Adrenal gland (tissue), 12 donors: ENCODE measurements around the gene CELA1. TPM values are rescaled to one million over a fixed set of nuclear protein-coding genes. Genes with fewer than 3 reads are reported as not detected.
A peak's percentile ranks its signal among the peaks of the same experiment; 100 is the strongest.

Experiments
- DNase-seq, 7 donors: peaks; one replicate each; pipeline ENCODE4 v3.0.0-alpha.2; 2019 to 2020
- H3K27ac ChIP-seq, 5 donors: fragments of 200-600 bp; sonication (generic) in 4 of 5; 1 replicate in 3 of 5; 2 replicates in 2 of 5; pipeline versions ENCODE4 v1.5.1 to v1.8.0; 2016 to 2020; ENCODE audit warnings: mild to moderate bottlenecking in 1 of 5
- H3K27me3 ChIP-seq: fragments of 200-600 bp; 2 replicates; pipeline ENCODE4 v1.8.0; 2021
- H3K36me3 ChIP-seq, 2 donors: fragments of 200-600 bp; replicated peaks in 1 of 2; 1 replicate in 1 of 2; 2 replicates in 1 of 2; pipeline versions ENCODE4 v1.5.1 to v1.8.0; 2018 to 2022
- H3K4me1 ChIP-seq, 2 donors: fragments of 200-600 bp; replicated peaks in 1 of 2; 1 replicate in 1 of 2; 2 replicates in 1 of 2; pipeline versions ENCODE4 v1.5.1 to v1.8.0; 2018 to 2021
- H3K4me3 ChIP-seq, 4 donors: fragments of 200-600 bp; sonication (generic) in 3 of 4; one replicate each; pipeline ENCODE4 v1.5.1; 2016 to 2018
- H3K9me3 ChIP-seq, 3 donors: fragments of 200-600 bp; sonication (generic) in 1 of 3; replicated peaks in 1 of 3; 1 replicate in 2 of 3; 2 replicates in 1 of 3; pipeline versions ENCODE4 v1.5.1 to v1.8.0; 2016 to 2021
- POLR2A ChIP-seq, 2 donors: fragments of 450-650 bp; IDR thresholded peaks; one replicate each; pipeline ENCODE4 v1.6.1; 2017; ENCODE audit warnings: antibody characterized with exemption in 2 of 2, mild to moderate bottlenecking in 2 of 2, moderate library complexity in 1 of 2
- WGBS, 4 donors: extraction: QIAGEN DNeasy Blood & Tissue Kit in 2 of 4; methylation state at CpG; one replicate each; pipeline versions ENCODE4 v1.1.5 to v1.1.7; 2013 to 2017; 5-methylcytosine and 5-hydroxymethylcytosine counted together
- intact Hi-C, 2 donors: fragments of 100-400 bp; cut with DNase I; formaldehyde crosslinking; loops; one replicate each; pipeline versions ENCODE4 v1.14.1 to v1.15.0; 2022 to 2023
- polyA plus RNA-seq, 3 donors: library from polyadenylated mRNA; stranded (reverse); fragments of 200-250 nt in 2 of 3; fragments of 350-450 nt in 1 of 3; fragmentation: Illumina TruSeq in 1 of 3; extraction: RNeasy Lipid Tissue Mini Kit (QIAGEN cat#74804) in 1 of 3; gene quantifications; one replicate each; pipeline ENCODE4 v1.2.3, GENCODE V29; 2013 to 2014
- total RNA-seq, 9 donors: library from RNA; depleted of rRNA in 4 of 9; stranded (reverse); fragments of >200 nt in 4 of 9; fragments of 120-200 nt in 1 of 9; fragmentation: NEBNext Ultra II Directional in 1 of 9; extraction: Animal tissue kit (Norgen Biotek cat#: 25700) in 1 of 9; gene quantifications; one replicate each; pipeline versions ENCODE4 v1.1.0 to v1.2.4, GENCODE V29; 2013 to 2023
- TF ChIP-seq, protein P1 (sequence below), 6 experiments: fragments of 450-650 bp in 4 of 6; fragments of 200-600 bp in 2 of 6; sonication (generic) in 1 of 6; IDR thresholded peaks; 1 replicate in 5 of 6; 2 replicates in 1 of 6; pipeline versions ENCODE4 v1.5.1 to v1.8.0; 2016 to 2021; ENCODE audit warnings: antibody characterized with exemption in 6 of 6, mild to moderate bottlenecking in 2 of 6, moderate library complexity in 1 of 6
- donor health status: healthy with polysubstance abuse.
- donor health status: Bipolar disorder and iron deficiency.
- donor health status: DM: yes; HTN: yes; CAD: no.
- donor health status: DM: no; HTN: no; CAD: no.
- donor health status: DM: no; HTN: no; CAD: no.
- donor health status: DM: yes; HTN: yes; CAD: no.

CELA1 gene
- total and polyA plus RNA-seq, 12 donors: 0.11 to 9.4 (median 1.1) TPM; not detected in 1

DNA sequence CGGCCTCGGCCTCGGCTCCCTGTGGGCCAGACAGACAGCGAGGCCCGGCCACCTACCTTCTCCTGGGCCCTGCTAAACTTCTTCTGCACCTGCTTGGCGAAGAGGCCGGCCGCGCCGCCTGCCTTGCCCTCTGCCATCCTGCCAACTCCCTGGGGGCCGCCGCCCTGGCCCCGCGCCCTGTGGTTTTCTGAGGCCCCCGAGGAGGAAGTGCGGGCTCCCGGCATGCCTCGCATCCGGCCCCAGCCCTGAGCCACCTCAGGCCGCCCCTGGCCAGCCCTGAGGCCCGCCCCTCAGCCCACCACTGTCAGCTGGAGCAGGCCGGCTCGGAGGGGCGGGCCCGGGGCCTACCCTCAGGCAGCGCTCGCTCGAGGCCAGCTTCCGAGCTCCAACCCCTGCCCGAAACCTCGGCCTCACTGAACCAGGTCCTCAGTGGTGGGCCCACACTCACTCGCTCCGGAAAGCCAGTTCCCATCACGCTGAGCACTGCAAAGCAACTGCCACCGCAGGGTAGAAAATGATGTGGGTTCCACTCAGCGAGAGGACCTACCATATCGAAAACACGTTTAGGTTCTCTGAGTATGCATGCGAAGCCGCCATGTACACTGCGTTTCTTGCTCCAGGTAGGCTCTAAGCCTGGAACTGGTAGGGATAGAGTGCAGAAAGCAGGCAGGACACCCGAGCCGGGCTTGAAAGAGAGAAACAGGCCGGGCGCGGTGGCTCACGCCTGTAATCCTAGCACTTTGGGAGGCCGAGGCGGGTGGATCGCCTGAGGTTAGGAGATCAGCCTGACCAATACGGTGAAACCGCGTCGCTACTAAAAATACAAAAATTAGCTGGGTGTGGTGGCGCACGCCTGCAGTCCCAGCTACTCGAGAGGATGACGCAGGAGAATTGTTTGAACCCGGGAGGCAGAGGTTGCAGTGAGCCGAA, 22.2 kb downstream of the CELA1 start, which contains the start of gene BIN2:
TSS of gene BIN2 (minus strand) at position 209 of the 930 bp plus-strand sequence. CDS start at position 137, 72 bp downstream.
- WGBS, 4 donors: 85 to 92% (median 87%) methylated on average over 46 to 60 of the region's 60 CpGs
- Histone ChIP-seq H3K4me3 (peak within 1 kb of the TSS in 1 of 4 donors; percentile 39), H3K4me1 (peaks cover 0 to 9% of the 10 kb centered on the region in 2 donors), H3K27ac (peak within 1 kb of the TSS in 3 of 5 donors; percentile 14 to 84 (median 54)), H3K9me3 (no peaks in the 10 kb centered on the region), H3K27me3 (no peaks in the 10 kb centered on the region), H3K36me3 (no peaks in the 10 kb centered on the region)
- TF ChIP-seq, protein P1, sequence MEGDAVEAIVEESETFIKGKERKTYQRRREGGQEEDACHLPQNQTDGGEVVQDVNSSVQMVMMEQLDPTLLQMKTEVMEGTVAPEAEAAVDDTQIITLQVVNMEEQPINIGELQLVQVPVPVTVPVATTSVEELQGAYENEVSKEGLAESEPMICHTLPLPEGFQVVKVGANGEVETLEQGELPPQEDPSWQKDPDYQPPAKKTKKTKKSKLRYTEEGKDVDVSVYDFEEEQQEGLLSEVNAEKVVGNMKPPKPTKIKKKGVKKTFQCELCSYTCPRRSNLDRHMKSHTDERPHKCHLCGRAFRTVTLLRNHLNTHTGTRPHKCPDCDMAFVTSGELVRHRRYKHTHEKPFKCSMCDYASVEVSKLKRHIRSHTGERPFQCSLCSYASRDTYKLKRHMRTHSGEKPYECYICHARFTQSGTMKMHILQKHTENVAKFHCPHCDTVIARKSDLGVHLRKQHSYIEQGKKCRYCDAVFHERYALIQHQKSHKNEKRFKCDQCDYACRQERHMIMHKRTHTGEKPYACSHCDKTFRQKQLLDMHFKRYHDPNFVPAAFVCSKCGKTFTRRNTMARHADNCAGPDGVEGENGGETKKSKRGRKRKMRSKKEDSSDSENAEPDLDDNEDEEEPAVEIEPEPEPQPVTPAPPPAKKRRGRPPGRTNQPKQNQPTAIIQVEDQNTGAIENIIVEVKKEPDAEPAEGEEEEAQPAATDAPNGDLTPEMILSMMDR (IDR thresholded peaks at IDR 0.05): no peak
- TF ChIP-seq POLR2A (IDR thresholded peaks at IDR 0.05): no peak
- DNase-seq: peak in 4 of 7 donors; percentile 30 to 36 (median 32)
- intact Hi-C loops: no loop called here

DNA sequence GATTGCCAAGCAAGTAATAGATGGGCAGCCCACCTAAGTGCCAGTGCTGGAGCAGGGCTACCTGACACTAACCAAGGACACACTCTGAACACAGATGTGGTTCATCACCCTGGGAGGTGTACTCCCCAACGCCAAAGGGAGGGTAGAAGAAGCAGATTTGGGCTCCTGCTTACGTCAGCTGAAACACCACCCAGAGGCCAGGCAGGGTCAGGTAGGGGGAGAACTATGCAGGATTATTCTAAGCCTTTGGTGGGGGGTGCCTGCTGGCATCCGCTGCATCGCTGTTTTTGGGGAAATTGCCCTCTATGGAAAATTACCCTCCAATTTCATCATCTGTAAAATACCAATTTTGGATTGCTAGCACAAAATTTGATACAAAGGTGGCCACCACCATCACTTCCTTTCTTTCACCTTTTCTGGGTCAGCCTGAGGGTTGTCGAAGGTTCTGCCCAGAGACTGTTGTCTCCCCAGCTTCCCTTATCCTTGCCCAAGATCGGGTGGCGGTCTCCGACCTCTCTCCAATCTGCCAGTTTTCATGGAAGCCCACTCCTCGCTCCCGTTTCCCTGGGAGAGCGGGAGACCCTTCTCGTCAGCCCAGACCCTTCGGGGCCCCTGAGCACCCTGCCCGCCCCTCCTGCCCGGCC, 23.0 kb downstream of the CELA1 start:
- no peak for DNase-seq
- no peaks in the 10 kb centered on the region for H3K36me3 ChIP-seq
- peaks cover 0 to 9% of the 10 kb centered on the region in 2 donors for H3K4me1 ChIP-seq
- H3K9me3 ChIP-seq: no peaks in the 10 kb centered on the region
- no peaks in the 10 kb centered on the region for H3K27me3 ChIP-seq
- TF ChIP-seq POLR2A (IDR thresholded peaks at IDR 0.05): no peak
- TF ChIP-seq, protein P1 (IDR thresholded peaks at IDR 0.05): no peak
- intact Hi-C loops: no loop called here
- peak overlapping the region in 3 of 5 donors; percentile 14 to 84 (median 54) for H3K27ac ChIP-seq
- peak overlapping the region in 1 of 4 donors; percentile 39 for H3K4me3 ChIP-seq
- WGBS, 4 donors: 76 to 83% (median 82%) methylated on average over 14 to 15 of the region's 15 CpGs

DNA sequence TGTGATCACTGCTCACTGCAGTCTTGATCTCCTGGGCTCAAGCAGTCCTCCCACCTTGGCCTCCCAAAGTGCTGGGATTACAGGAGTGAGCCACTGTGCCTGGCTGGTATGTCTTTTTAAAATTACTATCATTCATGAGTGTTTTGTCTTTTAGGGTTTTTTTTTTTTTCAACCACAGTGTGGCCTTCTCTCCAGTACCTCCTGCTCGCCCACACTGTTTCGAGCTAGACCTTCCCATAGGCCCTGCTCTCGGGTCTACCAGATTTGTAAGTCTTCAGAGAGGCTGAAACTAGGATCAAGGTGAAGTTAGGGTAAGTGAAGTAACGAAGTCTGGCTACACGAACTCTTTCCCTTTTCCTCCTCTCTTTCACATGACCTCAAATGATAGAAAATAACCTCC, 24.0 kb downstream of the CELA1 start:
- intact Hi-C loops: no loop called here
- Histone ChIP-seq H3K9me3 (no peaks in the 10 kb centered on the region), H3K36me3 (no peaks in the 10 kb centered on the region), H3K4me3 (no peak overlapping the region), H3K27ac (no peak overlapping the region), H3K4me1 (peaks cover 0 to 9% of the 10 kb centered on the region in 2 donors), H3K27me3 (no peaks in the 10 kb centered on the region)
- 77 to 82% (median 78%) methylated on average over 5 of the region's 5 CpGs for WGBS, 4 donors
- TF ChIP-seq, protein P1 (IDR thresholded peaks at IDR 0.05): no peak
- no peak for TF ChIP-seq POLR2A (IDR thresholded peaks at IDR 0.05)
- no peak for DNase-seq

DNA sequence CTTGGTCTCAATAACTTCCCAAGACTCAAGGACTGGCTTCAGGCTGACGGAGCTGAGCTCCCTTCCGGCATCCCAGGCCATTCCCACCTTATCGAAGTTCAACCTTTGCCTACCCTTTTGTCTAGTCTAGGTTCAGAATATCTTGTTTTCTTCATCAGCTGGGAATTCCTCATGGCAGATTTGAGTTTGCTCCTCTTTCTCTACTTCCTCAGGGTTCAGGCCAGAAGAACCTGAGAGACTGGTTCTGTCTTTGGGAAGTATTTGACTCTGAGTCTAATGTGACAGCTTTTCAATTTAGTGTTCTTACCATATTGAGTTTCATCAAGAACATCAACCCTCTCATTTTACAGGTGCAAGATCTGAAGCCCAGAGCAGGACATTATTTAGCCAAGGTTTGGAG, 24.6 kb downstream of the CELA1 start:
- TF ChIP-seq, protein P1 (IDR thresholded peaks at IDR 0.05): no peak
- no peak for TF ChIP-seq POLR2A (IDR thresholded peaks at IDR 0.05)
- intact Hi-C loops: no loop called here
- WGBS, 4 donors: 93 to 98% (median 94%) methylated on average over 3 of the region's 3 CpGs
- no peaks in the 10 kb centered on the region for H3K9me3 ChIP-seq
- no peak overlapping the region for H3K27ac ChIP-seq
- no peak for DNase-seq
- no peaks in the 10 kb centered on the region for H3K36me3 ChIP-seq
- H3K27me3 ChIP-seq: no peaks in the 10 kb centered on the region
- H3K4me3 ChIP-seq: no peak overlapping the region
- peaks cover 0 to 5% of the 10 kb centered on the region in 2 donors for H3K4me1 ChIP-seq
